NCI-H146 (cell line): ENCODE measurements around the gene HACE1.
A peak's percentile ranks its signal among the peaks of the same experiment; 100 is the strongest.
"Not testable (repeated sequence)": the region's sequence is repeated elsewhere in the genome, so short reads cannot be mapped to it uniquely, and the experiment has no call there.

Experiments used
- DNase-seq: peaks from one replicate; lab custom pipeline; 2025; lab: John Stamatoyannopoulos, UW

Gene HACE1, protein sequence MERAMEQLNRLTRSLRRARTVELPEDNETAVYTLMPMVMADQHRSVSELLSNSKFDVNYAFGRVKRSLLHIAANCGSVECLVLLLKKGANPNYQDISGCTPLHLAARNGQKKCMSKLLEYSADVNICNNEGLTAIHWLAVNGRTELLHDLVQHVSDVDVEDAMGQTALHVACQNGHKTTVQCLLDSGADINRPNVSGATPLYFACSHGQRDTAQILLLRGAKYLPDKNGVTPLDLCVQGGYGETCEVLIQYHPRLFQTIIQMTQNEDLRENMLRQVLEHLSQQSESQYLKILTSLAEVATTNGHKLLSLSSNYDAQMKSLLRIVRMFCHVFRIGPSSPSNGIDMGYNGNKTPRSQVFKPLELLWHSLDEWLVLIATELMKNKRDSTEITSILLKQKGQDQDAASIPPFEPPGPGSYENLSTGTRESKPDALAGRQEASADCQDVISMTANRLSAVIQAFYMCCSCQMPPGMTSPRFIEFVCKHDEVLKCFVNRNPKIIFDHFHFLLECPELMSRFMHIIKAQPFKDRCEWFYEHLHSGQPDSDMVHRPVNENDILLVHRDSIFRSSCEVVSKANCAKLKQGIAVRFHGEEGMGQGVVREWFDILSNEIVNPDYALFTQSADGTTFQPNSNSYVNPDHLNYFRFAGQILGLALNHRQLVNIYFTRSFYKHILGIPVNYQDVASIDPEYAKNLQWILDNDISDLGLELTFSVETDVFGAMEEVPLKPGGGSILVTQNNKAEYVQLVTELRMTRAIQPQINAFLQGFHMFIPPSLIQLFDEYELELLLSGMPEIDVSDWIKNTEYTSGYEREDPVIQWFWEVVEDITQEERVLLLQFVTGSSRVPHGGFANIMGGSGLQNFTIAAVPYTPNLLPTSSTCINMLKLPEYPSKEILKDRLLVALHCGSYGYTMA

DNA sequence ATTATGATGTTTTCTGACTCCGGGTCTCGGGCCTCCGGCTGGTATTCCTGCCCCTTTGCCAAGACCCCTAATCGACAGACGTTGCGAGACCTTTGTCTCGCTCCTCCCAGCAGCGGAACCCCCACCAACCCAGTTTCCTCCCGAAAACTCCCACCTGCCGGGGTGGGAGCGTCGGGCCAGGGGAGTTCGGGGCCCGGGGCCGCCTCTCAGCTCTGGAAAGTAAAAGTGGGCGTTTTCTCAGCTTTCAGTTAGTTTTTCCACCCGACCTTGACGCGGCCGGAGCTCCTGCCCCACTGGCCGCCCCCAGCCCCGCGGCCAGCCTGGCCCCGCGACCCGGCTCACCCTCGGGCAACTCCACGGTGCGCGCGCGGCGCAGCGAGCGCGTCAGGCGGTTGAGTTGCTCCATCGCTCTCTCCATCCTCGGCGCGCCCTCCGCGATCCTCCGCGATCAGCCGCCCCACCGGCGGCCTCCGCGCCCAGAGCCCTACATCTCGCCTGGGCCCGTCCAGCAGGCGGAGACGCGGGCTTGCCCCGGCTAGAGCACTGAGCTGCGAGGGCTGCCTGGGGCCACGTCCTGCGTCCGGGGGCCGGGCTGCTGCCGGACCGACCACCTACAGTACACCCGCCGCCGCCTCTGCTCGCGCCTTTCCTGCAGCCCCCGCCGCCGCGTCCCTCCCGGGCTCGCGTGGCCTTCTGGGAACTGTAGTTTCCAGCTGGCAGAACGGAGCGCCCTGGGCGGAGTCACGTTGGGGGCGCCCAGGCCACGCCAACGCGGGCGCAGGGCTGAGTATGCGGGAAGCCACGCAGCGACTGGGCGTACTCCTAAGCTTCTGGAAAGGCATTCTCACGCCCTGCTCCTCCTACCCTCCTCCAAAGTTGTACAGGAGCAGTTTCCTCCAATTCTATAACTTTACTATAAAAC is at the start of gene HACE1:
TSS of gene HACE1 (minus strand) at position 695 of the 922 bp plus-strand sequence. CDS start at position 418, 277 bp downstream.
- peak; percentile 89 for DNase-seq

DNA sequence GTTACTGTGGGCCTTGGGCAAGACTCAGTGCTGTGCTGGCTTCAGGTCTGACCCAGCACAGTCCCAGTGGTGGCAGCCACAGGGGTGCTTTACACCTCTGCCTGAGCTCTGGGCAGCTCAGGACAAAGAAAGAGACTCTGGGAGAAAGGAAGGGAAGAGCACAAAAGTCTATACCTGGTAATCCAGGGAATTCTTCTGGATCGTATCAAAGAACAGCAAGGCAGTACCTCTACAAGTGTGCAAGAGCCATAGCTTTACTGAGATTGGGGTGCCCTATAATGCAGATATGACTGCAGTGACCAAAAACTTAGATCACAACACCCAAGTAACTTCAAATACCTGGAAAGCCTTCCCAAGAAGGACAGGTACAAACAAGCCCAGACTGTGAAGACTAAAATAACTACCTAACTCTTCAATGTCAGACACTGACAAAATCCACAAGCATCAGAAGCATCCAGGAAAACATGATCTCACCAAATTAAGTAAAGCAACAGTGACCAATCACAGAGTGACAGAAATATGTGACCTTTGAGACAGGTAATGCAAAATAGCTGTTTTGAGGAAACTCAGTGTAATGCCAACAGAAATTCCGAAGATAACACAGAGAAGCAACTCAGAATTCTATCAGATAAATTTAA is 49.3 kb upstream of the HACE1 start:
- no peak for DNase-seq

DNA sequence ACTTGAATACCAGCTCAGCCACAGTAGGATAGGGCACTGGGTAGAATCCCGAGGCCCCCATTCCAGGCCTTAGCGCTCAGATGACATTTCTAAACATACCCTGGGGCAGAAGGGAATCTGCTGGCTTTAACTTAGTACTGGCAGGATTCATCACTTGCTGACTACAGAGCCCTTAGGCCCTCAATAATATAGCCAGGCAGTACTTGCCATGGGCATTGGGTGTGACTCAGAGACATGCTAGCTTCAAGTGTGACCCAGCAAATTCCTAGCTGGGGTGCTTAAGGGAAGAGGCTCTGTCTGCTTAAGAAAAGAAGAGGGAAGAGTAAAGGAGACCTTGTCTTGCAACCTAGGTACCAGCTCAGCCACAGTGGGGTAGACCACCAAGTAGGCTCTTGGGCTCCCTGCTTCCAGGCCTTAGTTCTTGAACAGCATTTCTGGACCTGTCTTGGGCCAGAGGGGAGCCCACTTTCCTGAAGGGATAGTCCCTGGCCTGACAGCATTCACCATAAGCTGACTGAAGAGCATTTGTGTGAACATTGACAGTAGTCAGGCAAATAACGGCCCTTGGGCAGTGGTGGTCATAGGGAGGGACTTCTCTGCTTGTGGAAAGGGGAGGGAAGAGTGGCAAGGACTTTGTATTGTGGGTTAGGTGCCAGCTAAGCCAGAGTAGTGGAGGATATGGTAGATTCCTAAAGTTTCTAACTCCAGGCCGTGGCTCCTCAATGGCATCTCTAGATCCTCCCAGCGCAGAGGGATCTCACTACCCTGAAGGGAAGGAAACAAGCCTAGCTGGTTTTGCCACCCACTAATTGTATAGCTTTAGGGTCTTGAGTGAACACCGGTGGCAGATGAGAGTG is 48.5 kb upstream of the HACE1 start:
- no peak for DNase-seq

DNA sequence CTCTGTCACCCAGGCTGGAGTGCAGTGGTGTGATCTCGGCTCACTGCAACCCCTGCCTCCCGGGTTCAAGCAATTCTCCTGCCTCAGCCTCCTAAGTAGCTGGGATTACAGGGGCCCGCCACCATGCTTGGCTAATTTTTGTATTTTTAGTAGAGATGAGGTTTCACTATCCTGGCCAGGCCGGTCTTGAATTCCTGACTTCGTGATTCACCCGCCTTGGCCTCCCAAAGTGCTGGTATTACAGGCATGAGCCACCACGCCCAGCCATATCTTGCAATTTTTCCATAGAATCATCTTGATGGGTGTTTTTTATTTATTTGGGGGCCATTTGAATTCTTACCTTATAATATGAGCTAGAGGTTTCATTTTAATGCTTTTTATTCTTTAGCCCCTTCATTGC is 39.2 kb upstream of the HACE1 start:
- DNase-seq: not testable (repeated sequence)

DNA sequence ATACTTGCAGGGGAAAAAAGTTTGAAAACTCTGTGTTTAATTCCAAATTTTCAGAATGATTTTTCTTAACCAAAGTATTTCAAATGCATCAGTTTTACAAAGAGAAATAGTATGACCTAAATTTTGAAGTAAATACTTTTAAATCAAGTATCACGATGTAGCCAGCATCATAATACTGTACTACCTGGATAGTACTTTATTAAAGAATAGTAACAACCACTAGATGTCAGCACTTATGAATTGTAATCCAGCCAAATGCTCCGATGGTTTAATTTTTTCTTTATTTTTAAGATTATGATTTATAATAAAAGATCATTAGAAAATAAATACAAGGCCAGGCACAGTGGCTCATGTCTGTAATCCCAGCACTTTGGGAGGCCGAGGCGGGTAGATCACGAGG is 37.2 kb upstream of the HACE1 start:
- DNase-seq: no peak

DNA sequence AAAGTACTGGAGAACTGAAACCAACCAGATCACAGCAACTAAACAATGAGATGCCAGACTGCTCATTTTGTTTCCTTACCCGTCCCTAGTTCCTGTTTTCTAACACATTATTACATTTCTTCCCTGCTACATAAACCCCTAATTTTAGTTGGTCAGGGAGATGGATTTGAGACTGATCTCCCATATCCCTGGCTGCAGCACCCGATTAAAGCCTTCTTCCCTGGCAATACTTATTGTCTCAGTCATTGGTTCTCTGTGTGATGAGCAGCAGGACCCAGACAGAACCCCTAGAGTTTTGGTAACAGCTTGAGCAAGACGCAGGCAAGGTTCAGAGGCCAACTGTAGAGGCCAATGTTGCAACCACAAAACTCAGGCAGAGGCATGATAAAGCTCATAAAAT is 28.3 kb upstream of the HACE1 start:
- no peak for DNase-seq

DNA sequence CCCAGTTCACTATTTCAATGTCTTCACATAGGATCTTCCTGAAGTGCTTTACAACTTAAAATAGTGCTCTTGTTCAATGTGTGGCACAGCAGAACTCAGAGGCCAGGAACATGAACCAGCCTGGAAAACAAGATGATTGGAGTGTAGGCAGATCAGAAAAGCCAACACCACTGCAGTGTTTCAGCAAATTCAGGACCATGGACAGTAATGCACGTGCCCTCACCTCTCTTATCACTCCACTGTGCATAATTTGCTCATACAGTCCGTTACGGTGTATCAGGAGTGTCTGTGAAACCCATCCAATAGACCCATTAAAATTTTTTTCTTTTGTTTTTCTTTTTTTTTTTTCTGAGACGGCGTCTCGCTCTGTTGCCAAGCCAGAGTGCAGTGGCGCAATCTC is 27.6 kb upstream of the HACE1 start:
- DNase-seq: no peak

DNA sequence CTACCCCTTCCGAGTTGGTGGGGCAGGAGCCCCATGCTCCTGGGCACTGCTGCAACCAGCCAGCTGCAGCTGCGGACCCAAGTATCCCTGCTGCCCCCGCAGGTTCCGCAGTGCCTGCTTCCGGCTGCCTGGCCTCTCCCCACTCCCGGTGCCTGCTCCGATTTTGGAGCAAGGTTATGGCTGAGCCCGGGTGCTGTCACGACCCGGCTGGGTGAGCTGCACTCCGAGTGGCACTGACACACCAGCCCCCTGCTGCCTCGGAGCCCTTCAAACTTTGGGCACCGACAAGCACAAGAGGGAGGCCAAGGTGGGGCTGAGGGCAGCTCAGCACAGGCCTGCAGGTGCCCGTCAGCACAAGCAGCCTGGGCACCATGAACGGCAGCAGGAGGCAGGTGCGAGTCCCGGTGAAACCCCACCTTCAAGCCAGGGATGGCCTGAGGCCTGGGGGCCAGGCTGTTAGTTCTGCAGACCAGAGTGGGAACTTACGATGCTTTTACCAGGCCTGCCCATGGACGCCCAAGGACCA is 25.9 kb upstream of the HACE1 start:
- DNase-seq: peak; percentile 68

DNA sequence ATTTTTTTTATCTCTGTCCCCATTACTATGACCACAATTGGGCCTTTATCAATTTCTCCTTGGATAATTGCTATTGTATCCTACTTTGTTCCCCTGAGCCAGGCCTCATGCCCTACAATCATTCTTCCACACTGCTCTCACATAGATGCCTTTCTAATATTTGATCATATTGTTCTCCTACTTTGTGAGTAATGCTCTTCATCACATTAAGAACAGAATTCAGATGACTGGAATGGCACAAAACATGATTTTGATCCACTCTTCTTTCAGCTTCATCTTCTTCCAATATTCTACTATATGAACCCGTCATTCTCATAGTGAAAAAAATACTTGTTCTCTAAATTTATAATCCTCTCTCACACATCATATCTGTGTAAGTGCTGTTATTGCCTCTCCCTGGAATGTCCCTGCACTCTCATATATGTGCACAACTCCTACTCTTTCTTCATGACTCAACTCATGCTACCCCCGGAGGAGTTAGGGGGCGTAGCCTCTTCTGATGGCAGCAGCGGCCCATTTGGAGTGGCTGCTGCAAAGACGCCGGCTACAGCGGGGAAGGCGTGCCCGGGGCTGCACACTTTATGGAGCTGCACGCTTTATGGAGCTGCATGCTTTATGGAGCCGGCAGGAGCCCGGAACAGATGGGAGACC is 25.3 kb upstream of the HACE1 start:
- no peak for DNase-seq

DNA sequence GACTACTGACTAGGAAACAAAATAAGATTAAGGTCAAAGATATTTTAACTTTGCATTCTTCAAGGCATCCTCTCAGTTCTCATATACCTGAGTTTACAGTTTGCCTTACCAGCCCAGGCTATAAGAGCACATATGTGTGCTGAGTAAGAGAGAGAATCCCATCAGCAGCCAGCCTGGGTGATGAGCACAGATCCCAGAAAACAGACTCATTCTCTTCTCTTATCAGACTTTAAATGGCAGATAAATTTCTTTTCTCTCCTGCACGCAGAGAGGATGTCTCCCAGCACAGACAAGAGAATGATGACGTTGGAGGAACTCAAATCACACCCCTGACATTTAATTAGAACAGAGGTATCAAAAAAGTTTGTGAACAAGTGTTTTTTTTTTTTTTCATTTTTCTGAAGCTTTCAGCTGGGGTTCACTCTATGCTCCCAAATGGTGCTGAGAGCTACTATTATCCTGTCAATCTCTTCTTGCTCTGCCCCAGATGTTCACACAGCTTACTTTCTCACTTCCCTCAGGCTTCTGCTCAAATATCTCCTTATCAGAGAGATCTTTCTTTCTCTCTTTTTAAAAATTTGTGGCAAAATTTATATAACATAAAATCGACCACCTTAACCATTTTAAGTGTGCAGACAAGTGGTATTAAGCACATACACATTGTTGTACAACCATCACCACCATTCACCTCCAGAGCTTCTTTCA is 22.4 kb upstream of the HACE1 start:
- no peak for DNase-seq

DNA sequence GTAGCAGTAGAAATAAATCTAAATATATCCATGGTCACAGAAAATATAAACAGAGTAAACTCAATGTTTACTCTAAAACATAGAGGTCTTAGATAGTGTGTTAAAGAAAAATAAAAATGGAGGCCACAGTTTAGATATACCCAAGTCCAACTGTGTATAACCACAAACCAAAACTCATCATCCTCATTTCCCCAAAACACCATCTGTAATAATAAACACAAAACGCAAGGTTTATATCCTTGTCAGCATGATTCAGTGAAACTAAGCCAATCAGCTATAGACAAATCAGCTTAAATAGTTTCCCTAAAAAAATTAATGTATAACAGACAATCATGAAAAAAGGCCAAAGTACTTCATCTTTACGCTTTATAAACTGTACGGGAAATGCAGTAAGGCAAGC is 2.7 kb upstream of the HACE1 start:
- no peak for DNase-seq

DNA sequence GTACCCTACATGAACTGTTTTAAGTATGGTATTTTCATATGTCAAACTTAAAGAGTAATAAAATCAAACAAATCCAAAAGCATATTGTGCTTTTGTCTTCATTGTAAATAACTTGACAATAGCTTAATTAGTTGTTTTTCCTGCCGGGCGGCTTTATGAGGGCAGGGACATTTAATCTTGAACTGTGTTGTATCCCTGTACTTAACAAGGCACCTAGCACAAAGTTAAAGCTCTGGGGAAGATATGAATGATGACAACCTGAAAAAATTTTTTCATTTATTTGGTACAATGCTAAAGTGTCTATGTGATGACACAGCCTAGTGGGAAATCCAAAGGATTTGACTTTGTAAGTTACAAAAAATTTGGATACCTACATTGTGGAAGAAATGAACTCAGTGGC is 502 bp upstream of the HACE1 start:
- DNase-seq: no peak

DNA sequence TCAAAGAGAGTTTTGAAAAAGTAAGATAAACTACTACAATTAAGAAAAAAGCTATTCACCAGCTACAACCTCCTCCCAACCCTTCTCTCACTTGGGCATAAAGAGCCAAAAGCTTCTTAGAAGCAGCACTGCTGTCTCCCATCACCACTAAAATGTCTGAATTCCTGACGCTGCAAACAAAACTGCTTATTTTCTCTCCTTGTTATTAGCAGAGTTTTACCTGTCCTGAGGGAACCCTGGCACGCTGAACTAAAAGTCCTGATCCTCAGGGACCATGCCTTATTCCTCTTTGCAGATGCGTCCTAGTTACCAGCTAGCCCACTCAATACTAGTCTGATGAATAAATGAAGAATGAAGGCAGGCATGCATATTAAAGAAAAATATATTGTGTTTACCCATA is 1.1 kb downstream of the HACE1 start:
- DNase-seq: no peak

DNA sequence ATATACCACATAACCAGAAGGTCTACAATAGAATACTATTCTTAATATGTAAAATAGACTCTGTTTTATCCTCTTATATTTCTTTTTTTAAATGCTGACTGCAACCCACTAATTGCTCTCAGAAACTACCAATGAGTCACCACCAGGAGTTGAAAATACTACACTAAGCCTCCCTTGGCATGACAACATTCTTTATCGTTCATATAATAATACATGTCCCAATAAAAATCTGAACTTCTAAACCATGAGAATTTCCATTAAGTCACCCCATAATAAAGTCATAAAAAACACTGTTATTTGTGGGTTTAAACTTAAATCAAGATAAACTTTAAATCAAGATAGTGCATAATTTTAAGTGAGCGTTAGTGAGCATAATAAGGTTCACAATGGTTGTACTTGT is 4.2 kb downstream of the HACE1 start:
- no peak for DNase-seq

DNA sequence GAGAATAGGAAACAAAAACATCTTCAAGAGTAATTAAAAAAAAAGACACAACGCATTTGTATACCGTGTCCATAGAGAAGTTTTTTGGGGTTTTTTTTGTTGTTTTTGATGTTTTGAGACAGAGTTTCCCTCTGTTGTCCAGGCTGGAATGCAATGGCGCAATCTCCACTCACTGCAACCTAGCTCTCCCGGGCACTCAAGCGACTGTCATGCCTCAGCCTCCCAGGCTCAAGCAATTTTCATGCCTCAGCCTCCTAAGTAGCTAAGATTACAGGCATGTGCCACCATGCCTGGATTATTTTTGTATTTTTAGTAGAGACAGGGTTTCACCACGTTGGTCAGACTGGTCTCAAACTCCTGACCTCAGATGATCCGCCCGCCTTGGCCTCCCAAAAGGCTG is 12.0 kb downstream of the HACE1 start:
- DNase-seq: not testable (repeated sequence)

DNA sequence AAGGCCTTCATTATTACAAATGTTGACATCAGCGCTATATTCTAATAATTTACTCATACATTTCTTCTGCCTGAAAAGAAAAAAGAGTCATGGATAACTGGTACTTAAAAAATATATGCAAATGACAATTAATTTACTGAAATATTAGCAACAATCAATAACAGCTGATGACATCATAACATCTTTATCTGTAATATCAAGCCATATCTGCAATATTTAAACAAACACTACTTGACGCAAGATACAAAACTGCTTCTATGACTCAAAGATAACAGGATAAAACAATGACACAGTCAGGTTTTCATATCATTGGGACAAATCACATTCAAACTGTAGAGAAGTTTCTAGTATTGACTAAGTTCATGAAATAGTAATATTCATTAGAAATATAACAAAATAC is 16.5 kb downstream of the HACE1 start:
- no peak for DNase-seq

DNA sequence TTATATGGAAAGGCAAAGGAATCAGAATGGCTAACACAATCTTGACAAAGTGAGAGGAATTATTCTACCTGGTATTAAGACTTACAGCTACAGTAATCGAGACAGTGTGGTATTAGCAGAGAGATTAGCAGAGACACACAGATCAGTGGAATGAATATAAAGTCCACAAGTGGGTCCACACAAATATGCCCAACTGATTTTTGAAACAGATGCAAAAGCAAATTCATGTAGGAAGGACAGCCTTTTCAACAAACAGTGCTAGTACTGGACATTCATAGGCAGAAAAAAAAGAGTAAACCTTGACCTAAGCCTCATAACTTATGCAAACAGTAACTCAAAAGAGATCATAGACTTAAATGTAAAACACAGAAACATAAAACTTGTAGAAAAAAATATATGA is 22.6 kb downstream of the HACE1 start:
- no peak for DNase-seq

DNA sequence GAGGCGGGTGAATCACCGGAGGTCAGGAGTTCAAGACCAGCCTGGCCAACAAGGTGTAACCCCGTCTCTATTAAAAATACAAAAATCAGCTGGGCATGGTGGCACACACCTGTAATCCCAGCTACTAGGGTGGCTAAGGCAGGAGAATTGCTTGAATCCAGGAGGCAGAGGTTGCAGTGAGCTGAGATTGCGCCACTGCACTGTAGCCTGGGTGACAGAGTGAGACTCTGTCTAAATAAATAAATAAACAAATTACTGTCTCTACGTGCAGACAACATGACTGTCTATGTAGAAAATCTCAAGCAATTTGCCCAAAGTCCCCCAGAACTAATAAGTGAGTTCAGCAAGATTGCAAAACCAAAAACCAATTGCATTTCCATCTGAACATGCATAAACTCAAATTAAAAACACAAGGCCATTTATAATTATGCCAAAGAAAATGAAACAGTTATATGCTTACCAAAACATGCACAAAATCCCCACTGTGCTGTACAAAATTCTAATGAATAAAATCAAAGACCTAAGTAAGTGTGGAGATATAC is 23.2 kb downstream of the HACE1 start:
- not testable (repeated sequence) for DNase-seq

DNA sequence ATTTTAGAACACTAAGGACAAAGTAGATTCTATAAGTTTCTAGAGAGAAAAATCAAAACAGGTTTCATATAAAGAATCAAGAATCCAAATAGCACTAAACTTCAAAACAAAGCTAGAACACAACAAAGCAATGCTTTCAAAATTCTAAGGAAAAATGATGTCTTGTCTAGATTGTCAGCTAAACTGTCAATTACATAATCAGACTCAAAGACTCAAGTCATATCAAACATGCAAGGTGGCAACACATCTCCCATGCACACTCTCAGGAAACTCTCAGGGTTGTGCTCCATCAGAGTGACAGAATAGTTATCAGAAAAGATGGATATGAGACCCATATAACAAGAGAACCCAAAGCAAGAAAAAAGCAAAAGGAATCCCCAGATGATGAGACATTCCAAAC is 23.9 kb downstream of the HACE1 start:
- DNase-seq: no peak
